HUES64 (cell line): Measurements from ENCODE around the gene CRELD2.

Experiments
- H3K27ac ChIP-seq: 2 replicates; pipeline ENCODE4 v1.7.0; 2013; ENCODE audit warnings: low read depth, low read length, inconsistent platforms
- H3K27me3 ChIP-seq: 2 replicates; pipeline ENCODE4 v1.6.1; 2013; ENCODE audit warnings: mild to moderate bottlenecking, low read length; ENCODE audit not compliant: insufficient read depth
- H3K36me3 ChIP-seq: 2 replicates; pipeline ENCODE4 v1.6.1; 2013; ENCODE audit warnings: mild to moderate bottlenecking, low read length; ENCODE audit not compliant: insufficient read depth
- H3K4me1 ChIP-seq: 2 replicates; pipeline ENCODE4 v1.6.1; 2013; ENCODE audit warnings: mild to moderate bottlenecking, low read length, moderate library complexity; ENCODE audit not compliant: insufficient read depth
- H3K4me3 ChIP-seq: 2 replicates; pipeline ENCODE4 v1.5.1; 2013; ENCODE audit warnings: mild to moderate bottlenecking, low read length, moderate library complexity
- H3K9ac ChIP-seq: 2 replicates; pipeline ENCODE4 v1.6.1; 2013; ENCODE audit warnings: mild to moderate bottlenecking, low read depth, low read length
- H3K9me3 ChIP-seq: 2 replicates; pipeline ENCODE4 v1.6.1; 2013; ENCODE audit warnings: low read depth, low read length; ENCODE audit not compliant: insufficient read depth
- WGBS: fragments of 150-250, 120-280 bp; methylation state at CpG from one replicate; pipeline ENCODE4 v1.1.7; 2013; ENCODE audit warnings: missing lambda C conversion rate; 5-methylcytosine and 5-hydroxymethylcytosine counted together

Gene CRELD2

DNA sequence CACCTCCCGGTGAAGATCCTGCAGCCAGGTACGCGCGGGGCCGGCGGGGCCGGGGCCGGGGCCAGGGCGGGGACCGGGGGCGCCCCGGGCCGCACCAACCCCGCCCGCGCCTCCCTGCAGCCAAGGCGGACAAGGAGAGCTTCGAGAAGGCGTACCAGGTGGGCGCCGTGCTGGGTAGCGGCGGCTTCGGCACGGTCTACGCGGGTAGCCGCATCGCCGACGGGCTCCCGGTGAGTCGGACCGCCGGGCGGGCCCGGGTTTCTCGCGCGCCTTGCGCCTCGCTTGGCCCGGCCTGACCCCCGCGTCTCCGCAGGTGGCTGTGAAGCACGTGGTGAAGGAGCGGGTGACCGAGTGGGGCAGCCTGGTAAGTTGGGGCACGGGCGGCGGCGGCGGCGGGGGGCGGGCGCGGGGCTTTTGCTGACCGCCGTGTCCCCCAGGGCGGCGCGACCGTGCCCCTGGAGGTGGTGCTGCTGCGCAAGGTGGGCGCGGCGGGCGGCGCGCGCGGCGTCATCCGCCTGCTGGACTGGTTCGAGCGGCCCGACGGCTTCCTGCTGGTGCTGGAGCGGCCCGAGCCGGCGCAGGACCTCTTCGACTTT, 42.7 kb downstream of the CRELD2 start:
- Histone ChIP-seq H3K9me3 (no peaks in the 10 kb centered on the region), H3K27me3 (peaks cover 7% of the 10 kb centered on the region; the same call in 1 of the 2 replicates), H3K27ac (peak overlapping the region; percentile 62; the same call in 1 of the 2 replicates), H3K36me3 (peaks cover 21% of the 10 kb centered on the region), H3K4me1 (peaks cover 6% of the 10 kb centered on the region; the same call in 1 of the 2 replicates), H3K9ac (peak overlapping the region; percentile 88), H3K4me3 (peak overlapping the region; percentile 88)
- 2% methylated on average over 84 of the region's 84 CpGs for WGBS

DNA sequence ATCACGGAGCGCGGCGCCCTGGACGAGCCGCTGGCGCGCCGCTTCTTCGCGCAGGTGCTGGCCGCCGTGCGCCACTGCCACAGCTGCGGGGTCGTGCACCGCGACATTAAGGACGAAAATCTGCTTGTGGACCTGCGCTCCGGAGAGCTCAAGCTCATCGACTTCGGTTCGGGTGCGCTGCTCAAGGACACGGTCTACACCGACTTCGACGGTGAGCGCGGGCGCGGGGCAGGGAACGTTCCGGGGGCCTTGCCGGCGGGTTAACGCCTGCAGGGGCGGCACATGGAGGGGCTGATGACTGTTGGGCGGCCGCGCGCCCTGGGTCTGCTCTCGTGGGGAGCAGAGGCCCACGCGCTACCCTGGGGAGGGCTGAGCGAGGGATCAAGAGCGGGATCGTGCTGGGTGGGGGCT, 43.2 kb downstream of the CRELD2 start:
- Histone ChIP-seq H3K4me1 (peaks cover 6% of the 10 kb centered on the region; the same call in 1 of the 2 replicates), H3K27me3 (peaks cover 7% of the 10 kb centered on the region; the same call in 1 of the 2 replicates), H3K9me3 (no peaks in the 10 kb centered on the region), H3K36me3 (peaks cover 21% of the 10 kb centered on the region), H3K27ac (peak overlapping the region; percentile 64; the same call in 1 of the 2 replicates), H3K4me3 (peak overlapping the region; percentile 88), H3K9ac (peak overlapping the region; percentile 88)
- WGBS, result 3% methylated on average over 49 of the region's 49 CpGs

DNA sequence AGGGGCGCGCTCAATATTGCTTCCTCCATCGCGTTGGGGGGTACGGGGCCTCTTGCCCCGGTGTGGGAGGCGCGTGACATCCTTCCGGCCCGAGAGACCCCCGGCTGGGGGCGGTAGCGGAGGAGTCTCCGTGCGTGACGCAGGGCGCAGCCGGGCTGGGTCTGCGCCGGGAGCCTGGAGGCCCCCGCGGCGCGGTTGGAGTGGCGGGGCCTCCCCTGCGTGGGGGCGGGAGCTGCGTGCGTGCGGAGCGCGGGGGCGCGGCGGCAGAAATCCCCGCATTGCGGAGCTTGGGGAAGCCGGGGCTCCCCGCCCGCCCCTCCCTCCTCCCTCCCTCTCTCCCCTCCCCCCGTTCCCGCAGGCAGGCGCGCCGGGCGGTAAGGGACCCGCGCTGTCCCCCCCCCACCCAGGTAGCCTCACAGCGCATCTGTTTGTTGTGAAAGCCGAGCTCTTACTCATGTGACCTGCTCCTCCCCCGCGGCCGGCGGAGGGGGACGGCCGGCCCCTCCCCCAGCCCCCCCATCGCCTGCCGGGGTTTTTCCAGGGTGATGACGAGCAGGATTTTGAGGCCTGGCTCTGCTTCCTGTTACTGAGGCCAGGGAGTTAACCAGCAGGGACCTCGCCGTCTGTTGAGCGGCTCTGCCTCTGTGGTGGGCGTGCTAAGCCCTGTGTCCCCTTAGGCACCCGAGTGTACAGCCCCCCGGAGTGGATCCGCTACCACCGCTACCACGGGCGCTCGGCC, 43.7 kb downstream of the CRELD2 start:
- peak overlapping the region; percentile 88 for H3K9ac ChIP-seq
- H3K4me1 ChIP-seq, result peaks cover 6% of the 10 kb centered on the region; the same call in 1 of the 2 replicates
- peak overlapping the region; percentile 88 for H3K4me3 ChIP-seq
- WGBS, result 10% methylated on average over 54 of the region's 70 CpGs
- peak overlapping the region; percentile 91 for H3K27ac ChIP-seq
- H3K9me3 ChIP-seq, result no peaks in the 10 kb centered on the region
- H3K36me3 ChIP-seq, result peaks cover 21% of the 10 kb centered on the region
- H3K27me3 ChIP-seq, result peaks cover 7% of the 10 kb centered on the region; the same call in 1 of the 2 replicates

DNA sequence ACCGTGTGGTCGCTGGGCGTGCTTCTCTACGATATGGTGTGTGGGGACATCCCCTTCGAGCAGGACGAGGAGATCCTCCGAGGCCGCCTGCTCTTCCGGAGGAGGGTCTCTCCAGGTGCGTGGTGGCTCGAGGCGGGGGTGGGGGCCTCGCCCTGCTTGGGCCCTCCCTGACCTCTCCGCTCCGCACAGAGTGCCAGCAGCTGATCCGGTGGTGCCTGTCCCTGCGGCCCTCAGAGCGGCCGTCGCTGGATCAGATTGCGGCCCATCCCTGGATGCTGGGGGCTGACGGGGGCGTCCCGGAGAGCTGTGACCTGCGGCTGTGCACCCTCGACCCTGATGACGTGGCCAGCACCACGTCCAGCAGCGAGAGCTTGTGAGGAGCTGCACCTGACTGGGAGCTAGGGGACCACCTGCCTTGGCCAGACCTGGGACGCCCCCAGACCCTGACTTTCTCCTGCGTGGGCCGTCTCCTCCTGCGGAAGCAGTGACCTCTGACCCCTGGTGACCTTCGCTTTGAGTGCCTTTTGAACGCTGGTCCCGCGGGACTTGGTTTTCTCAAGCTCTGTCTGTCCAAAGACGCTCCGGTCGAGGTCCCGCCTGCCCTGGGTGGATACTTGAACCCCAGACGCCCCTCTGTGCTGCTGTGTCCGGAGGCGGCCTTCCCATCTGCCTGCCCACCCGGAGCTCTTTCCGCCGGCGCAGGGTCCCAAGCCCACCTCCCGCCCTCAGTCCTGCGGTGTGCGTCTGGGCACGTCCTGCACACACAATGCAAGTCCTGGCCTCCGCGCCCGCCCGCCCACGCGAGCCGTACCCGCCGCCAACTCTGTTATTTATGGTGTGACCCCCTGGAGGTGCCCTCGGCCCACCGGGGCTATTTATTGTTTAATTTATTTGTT, 44.6 kb downstream of the CRELD2 start:
- WGBS, result 85% methylated on average over 63 of the region's 63 CpGs
- H3K36me3 ChIP-seq, result peaks cover 21% of the 10 kb centered on the region
- H3K4me3 ChIP-seq, result peak overlapping the region; percentile 41
- H3K27me3 ChIP-seq, result peaks cover 7% of the 10 kb centered on the region; the same call in 1 of the 2 replicates
- peak overlapping the region; percentile 76 for H3K9ac ChIP-seq
- H3K9me3 ChIP-seq, result no peaks in the 10 kb centered on the region
- peak overlapping the region; percentile 91 for H3K27ac ChIP-seq
- peaks cover 6% of the 10 kb centered on the region; the same call in 1 of the 2 replicates for H3K4me1 ChIP-seq

DNA sequence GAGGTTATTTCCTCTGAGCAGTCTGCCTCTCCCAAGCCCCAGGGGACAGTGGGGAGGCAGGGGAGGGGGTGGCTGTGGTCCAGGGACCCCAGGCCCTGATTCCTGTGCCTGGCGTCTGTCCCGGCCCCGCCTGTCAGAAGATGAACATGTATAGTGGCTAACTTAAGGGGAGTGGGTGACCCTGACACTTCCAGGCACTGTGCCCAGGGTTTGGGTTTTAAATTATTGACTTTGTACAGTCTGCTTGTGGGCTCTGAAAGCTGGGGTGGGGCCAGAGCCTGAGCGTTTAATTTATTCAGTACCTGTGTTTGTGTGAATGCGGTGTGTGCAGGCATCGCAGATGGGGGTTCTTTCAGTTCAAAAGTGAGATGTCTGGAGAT, 45.2 kb downstream of the CRELD2 start:
- Histone ChIP-seq H3K4me1 (peaks cover 6% of the 10 kb centered on the region; the same call in 1 of the 2 replicates), H3K27me3 (peaks cover 7% of the 10 kb centered on the region; the same call in 1 of the 2 replicates), H3K36me3 (peaks cover 21% of the 10 kb centered on the region), H3K4me3 (no peak overlapping the region), H3K9ac (no peak overlapping the region), H3K27ac (no peak overlapping the region), H3K9me3 (no peaks in the 10 kb centered on the region)
- WGBS, result 75% methylated on average over 5 of the region's 6 CpGs

DNA sequence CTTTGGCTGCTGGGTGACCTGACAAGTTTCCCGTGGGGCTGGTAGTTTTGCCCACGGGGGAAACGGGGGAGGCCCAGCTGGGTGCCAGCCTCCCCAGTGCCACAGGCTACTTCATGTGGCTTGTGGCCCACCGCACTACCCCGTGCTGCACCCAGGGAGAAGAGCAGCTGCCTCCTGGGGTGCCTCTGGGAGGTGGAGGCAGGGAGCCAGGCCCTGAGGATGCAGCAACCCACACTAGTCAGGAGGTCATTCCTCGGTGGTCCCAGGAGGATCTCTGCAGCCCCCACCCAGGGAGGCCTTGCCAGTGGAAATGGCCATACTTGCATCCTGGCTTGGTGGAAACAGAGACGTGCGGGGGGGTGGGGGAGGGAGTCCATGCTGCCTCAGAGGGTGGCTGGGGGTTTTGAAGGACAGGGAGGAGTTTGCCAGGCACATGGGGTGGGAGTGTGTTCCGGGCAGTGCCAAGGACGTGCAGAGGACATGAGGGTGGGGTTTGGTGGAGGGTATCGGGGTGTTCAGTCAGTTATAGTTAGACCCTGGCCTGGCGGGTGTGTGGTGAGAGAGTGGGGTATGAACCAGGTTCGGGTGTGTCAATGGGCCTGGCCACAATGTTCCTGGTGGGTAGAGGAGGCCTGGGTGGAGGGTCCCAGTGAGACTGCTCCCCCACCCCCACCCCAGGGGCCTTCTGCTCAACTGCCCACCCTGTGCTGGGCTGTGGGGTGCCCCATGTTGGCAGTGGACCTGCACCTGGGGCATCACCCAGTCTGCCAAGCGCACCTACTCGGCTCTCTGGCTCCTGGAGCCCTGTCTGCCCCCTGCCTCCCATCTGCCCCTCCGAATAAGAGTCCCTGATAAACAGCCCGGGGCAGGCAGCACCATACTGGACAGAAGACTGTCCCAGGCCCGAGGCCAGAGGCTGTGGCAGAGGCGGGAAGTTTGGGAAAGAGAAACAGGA, 46.0 kb downstream of the CRELD2 start:
- Histone ChIP-seq H3K4me3 (no peak overlapping the region), H3K27me3 (peaks cover 7% of the 10 kb centered on the region; the same call in 1 of the 2 replicates), H3K4me1 (peaks cover 6% of the 10 kb centered on the region; the same call in 1 of the 2 replicates), H3K27ac (no peak overlapping the region), H3K9ac (no peak overlapping the region), H3K36me3 (peaks cover 21% of the 10 kb centered on the region), H3K9me3 (no peaks in the 10 kb centered on the region)
- 92% methylated on average over 19 of the region's 19 CpGs for WGBS

DNA sequence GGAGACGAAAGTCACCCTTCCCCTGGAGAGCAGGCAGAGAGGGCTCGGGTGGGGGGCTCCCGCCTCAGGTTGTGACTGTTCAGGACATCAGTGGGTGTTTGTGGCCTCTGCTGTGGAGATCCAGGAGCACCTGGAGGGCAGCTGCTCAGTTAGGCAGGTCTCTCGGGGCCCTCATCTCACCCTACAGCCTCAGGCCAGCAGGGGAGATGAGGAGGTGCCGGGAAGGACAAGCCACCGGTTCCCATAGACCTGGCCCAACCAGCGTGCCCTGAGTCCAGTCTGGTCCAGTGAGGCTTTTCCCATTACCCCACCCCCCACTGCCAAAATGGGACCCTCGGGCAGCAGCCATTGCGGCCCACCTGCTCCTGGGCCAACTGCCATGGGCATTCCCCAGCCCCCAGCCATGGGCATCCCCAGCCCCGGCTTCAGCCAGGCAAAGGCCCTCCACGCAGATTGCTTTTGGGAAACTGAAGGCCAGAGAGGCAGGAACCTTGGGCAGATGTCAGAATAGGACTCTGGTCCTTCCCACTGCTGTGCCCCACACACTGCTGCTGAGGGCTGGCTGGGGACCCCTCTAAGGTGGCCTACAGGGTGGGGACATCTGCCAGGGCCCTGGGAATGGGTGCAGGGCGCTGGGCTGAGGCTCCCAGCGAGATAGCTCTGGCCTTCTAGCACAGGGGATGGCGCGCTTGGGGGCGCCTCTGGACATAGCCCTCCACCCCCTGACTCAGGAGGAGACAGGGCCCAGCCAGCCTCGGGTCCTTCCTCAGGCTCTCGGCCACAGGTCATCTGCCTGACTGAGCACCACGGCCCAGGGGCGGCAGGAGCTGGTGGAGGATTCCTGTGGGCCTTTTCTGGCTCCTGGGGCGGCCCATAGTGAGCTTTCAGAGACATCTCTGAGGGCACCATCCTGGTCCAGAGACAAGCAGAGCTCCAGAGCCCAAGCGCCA, 46.9 kb downstream of the CRELD2 start:
- Histone ChIP-seq H3K9me3 (no peaks in the 10 kb centered on the region), H3K36me3 (peaks cover 21% of the 10 kb centered on the region), H3K4me1 (peaks cover 6% of the 10 kb centered on the region; the same call in 1 of the 2 replicates), H3K4me3 (no peak overlapping the region), H3K27me3 (peaks cover 6% of the 10 kb centered on the region; the same call in 1 of the 2 replicates), H3K9ac (no peak overlapping the region), H3K27ac (no peak overlapping the region)
- WGBS, result 89% methylated on average over 22 of the region's 22 CpGs

DNA sequence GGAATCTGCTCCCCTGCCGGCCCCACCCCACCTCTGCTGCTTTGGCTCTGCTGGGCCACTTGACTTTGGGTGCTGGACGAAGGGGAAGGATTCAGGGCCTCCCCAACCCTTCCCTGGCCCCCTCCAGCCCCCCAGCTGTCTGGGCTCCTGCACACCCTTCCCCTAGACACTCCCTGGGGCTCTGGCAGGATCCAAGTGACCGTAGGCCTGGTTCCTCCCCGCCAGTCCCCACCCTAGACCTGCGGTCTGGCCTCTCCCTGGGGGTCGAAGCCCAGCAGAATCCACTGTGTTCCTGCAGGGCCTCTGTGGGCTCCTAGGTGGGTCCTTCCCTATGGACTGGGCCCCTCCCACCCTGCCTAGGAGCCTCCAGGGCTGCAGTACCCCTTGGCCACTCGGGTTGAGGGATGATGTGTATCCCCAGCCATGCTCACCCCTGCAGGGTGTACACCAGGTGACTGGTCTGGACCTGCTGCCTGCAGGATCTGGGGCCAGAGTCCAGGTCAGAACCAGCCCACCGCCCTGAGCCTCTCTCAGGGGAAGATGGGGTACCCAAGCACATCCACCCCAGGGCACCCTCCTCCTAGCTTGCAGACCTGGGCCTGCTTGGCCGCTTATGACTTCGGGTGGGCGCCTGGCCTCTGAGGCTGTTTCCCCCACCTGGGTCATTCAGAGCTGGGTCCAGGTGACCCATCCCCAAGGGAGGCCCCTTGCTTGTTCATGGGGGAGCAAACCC, 47.8 kb downstream of the CRELD2 start:
- Histone ChIP-seq H3K9me3 (no peaks in the 10 kb centered on the region), H3K4me1 (peaks cover 9% of the 10 kb centered on the region; the same call in 1 of the 2 replicates), H3K4me3 (no peak overlapping the region), H3K27me3 (peaks cover 14% of the 10 kb centered on the region), H3K9ac (no peak overlapping the region), H3K27ac (no peak overlapping the region), H3K36me3 (peaks cover 21% of the 10 kb centered on the region)
- WGBS, result 91% methylated on average over 11 of the region's 11 CpGs
